Liver (tissue), 9 donors: Measurements from ENCODE around the gene DOCK11. TPM values are rescaled to one million over a fixed set of nuclear protein-coding genes. Genes with fewer than 3 reads are reported as not detected.

Experiments
- DNase-seq: peaks from one replicate; pipeline ENCODE4 v3.0.0-alpha.2; 2017; ENCODE audit warnings: low spot score
- H3K27ac ChIP-seq, 2 donors: one replicate each; pipeline ENCODE4 v1.7.0; 2013; ENCODE audit warnings: inconsistent platforms in 2 of 2, low read length in 2 of 2, control low read depth in 1 of 2, low read depth in 1 of 2, mild to moderate bottlenecking in 1 of 2
- H3K27me3 ChIP-seq, 4 donors: one replicate each; pipeline versions ENCODE4 v1.6.1 to v1.7.0; 2013; ENCODE audit warnings: low read length in 3 of 4, inconsistent platforms in 1 of 4, mild to moderate bottlenecking in 1 of 4, moderate library complexity in 1 of 4; ENCODE audit not compliant: control insufficient read depth in 4 of 4, insufficient read depth in 4 of 4
- H3K36me3 ChIP-seq, 4 donors: one replicate each; pipeline versions ENCODE4 v1.6.1 to v1.7.0; 2013; ENCODE audit warnings: low read length in 3 of 4, mild to moderate bottlenecking in 3 of 4, low read depth in 1 of 4, moderate library complexity in 1 of 4; ENCODE audit not compliant: control insufficient read depth in 4 of 4, insufficient read depth in 3 of 4
- H3K4me1 ChIP-seq, 4 donors: one replicate each; pipeline versions ENCODE4 v1.6.1 to v1.7.0; 2013; ENCODE audit warnings: low read length in 3 of 4, mild to moderate bottlenecking in 3 of 4, moderate library complexity in 1 of 4; ENCODE audit not compliant: control insufficient read depth in 4 of 4, insufficient read depth in 4 of 4
- H3K4me3 ChIP-seq, 3 donors: one replicate each; pipeline versions ENCODE4 v1.6.1 to v1.7.0; 2013; ENCODE audit warnings: low read length in 3 of 3, control low read depth in 1 of 3, low read depth in 1 of 3, mild to moderate bottlenecking in 1 of 3
- H3K9ac ChIP-seq, 2 donors: one replicate each; pipeline ENCODE4 v1.7.0; 2013; ENCODE audit warnings: low read length in 2 of 2, mild to moderate bottlenecking in 2 of 2, moderate library complexity in 2 of 2, control low read depth in 1 of 2, low read depth in 1 of 2
- H3K9me3 ChIP-seq, 4 donors: one replicate each; pipeline versions ENCODE4 v1.6.1 to v1.7.0; 2013; ENCODE audit warnings: low read length in 3 of 4; ENCODE audit not compliant: control insufficient read depth in 4 of 4
- ATF3 ChIP-seq: IDR thresholded peaks from 2 replicates; pipeline ENCODE4 v1.6.1; 2016; ENCODE audit warnings: antibody characterized with exemption
- CTCF ChIP-seq: fragments of 150-350 bp; IDR thresholded peaks from 2 replicates; pipeline ENCODE4 v1.5.1; 2017; ENCODE audit warnings: improper control_type of control experiment, low read depth, low read length; ENCODE audit not compliant: missing input control
- EGR1 ChIP-seq, 2 donors: IDR thresholded peaks; 2 replicates each; pipeline ENCODE4 v1.6.1; 2016 to 2018; ENCODE audit warnings: antibody characterized with exemption in 2 of 2, low read depth in 2 of 2
- FOXA1 ChIP-seq: IDR thresholded peaks from 2 replicates; pipeline ENCODE4 v1.6.1; 2016; ENCODE audit warnings: antibody characterized with exemption
- FOXA2 ChIP-seq: IDR thresholded peaks from 2 replicates; pipeline ENCODE4 v1.6.1; 2016; ENCODE audit warnings: antibody characterized with exemption
- GABPA ChIP-seq, 2 donors: IDR thresholded peaks in 1 of 2; conservative IDR thresholded peaks in 1 of 2; 2 replicates each; pipeline ENCODE4 v1.6.1; 2016; ENCODE audit warnings: antibody characterized with exemption in 2 of 2, mild to moderate bottlenecking in 1 of 2, moderate library complexity in 1 of 2
- HNF4A ChIP-seq, 2 donors: conservative IDR thresholded peaks; 2 replicates each; pipeline ENCODE4 v1.6.1; 2016; ENCODE audit warnings: antibody characterized with exemption in 2 of 2, mild to moderate bottlenecking in 2 of 2
- HNF4G ChIP-seq: IDR thresholded peaks from 2 replicates; pipeline ENCODE4 v1.6.1; 2016; ENCODE audit warnings: antibody characterized with exemption
- JUND ChIP-seq, 2 donors: IDR thresholded peaks; 2 replicates each; pipeline ENCODE4 v1.6.1; 2016; ENCODE audit warnings: antibody characterized with exemption in 2 of 2
- REST ChIP-seq: IDR thresholded peaks from 2 replicates; pipeline ENCODE4 v1.6.1; 2016; ENCODE audit warnings: antibody characterized with exemption, mild to moderate bottlenecking
- RXRA ChIP-seq, 2 donors: IDR thresholded peaks; 2 replicates each; pipeline ENCODE4 v1.6.1; 2017 to 2018; ENCODE audit warnings: antibody characterized with exemption in 2 of 2, mild to moderate bottlenecking in 1 of 2
- SP1 ChIP-seq: IDR thresholded peaks from 2 replicates; pipeline ENCODE4 v1.6.1; 2018; ENCODE audit warnings: antibody characterized with exemption, mild to moderate bottlenecking
- TAF1 ChIP-seq: conservative IDR thresholded peaks from 2 replicates; pipeline ENCODE4 v1.6.1; 2016; ENCODE audit warnings: antibody characterized with exemption, mild to moderate bottlenecking
- WGBS: extraction: QIAGEN DNeasy Blood & Tissue Kit; methylation state at CpG from one replicate; pipeline ENCODE4 v1.1.7; 2013; 5-methylcytosine and 5-hydroxymethylcytosine counted together
- polyA plus RNA-seq, 2 donors: library from polyadenylated mRNA; stranded (reverse) in 1 of 2; unstranded in 1 of 2; fragments of 200-250 nt in 1 of 2; fragments of >200 nt in 1 of 2; fragmentation: Nextera tagmentation in 1 of 2; extraction: Ambion mirVana in 1 of 2; gene quantifications; one replicate each; pipeline versions ENCODE4 v1.2.1 to v1.2.3, GENCODE V29; 2013 to 2015
- total RNA-seq, 2 donors: library from RNA; depleted of rRNA; stranded (reverse); fragments of >200 nt; gene quantifications; one replicate each; pipeline ENCODE4 v1.2.3, GENCODE V29; 2014
- TF ChIP-seq, protein P1 (sequence below): IDR thresholded peaks from 2 replicates; pipeline ENCODE4 v1.6.1; 2016; ENCODE audit warnings: antibody characterized with exemption
- TF ChIP-seq, protein P2 (sequence below): IDR thresholded peaks from 2 replicates; pipeline ENCODE4 v1.6.1; 2016; ENCODE audit warnings: antibody characterized with exemption
- donor health status: healthy.
- donor health status: healthy.
- donor health status: healthy.
- donor health status: healthy.
- donor health status: healthy.

The DOCK11 gene
- total and polyA plus RNA-seq, 4 donors: 1.3 to 9.3 (median 3.7) TPM

GRCh38 chrX:118595501-118596042 lies 100.0 kb downstream of the DOCK11 start:
- Histone ChIP-seq H3K9ac (no peak overlapping the region), H3K4me1 (no peaks in the 10 kb centered on the region), H3K27ac (no peak overlapping the region), H3K9me3 (no peaks in the 10 kb centered on the region), H3K36me3 (no peaks in the 10 kb centered on the region), H3K4me3 (no peak overlapping the region), H3K27me3 (no peaks in the 10 kb centered on the region)
- no peak for DNase-seq
- TF ChIP-seq EGR1 (IDR thresholded peaks at IDR 0.05; ENCODE audit: low read depth in 2 of 2) (no peak), TAF1 (no peak), FOXA1 (no peak), ATF3 (no peak), CTCF (no peak), HNF4G (no peak), JUND (IDR thresholded peaks at IDR 0.05) (no peak), HNF4A (conservative IDR thresholded peaks at IDR 0.05) (no peak), SP1 (no peak), GABPA (IDR thresholded peaks at IDR 0.05 in 1 of 2, conservative IDR thresholded peaks at IDR 0.05 in 1 of 2) (no peak)
- TF ChIP-seq, protein P1, sequence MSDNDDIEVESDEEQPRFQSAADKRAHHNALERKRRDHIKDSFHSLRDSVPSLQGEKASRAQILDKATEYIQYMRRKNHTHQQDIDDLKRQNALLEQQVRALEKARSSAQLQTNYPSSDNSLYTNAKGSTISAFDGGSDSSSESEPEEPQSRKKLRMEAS: no peak
- WGBS: 72% methylated on average over 7 of the region's 7 CpGs

- H3K4me1 ChIP-seq: no peaks in the 10 kb centered on the region
- H3K36me3 ChIP-seq: no peaks in the 10 kb centered on the region
- H3K9ac ChIP-seq: no peak overlapping the region
- H3K27me3 ChIP-seq: no peaks in the 10 kb centered on the region
- no peak overlapping the region for H3K27ac ChIP-seq
- TF ChIP-seq RXRA (IDR thresholded peaks at IDR 0.05) (no peak), ATF3 (no peak), HNF4A (conservative IDR thresholded peaks at IDR 0.05) (no peak), FOXA2 (no peak), REST (no peak), TAF1 (no peak), GABPA (IDR thresholded peaks at IDR 0.05 in 1 of 2, conservative IDR thresholded peaks at IDR 0.05 in 1 of 2) (no peak)
- TF ChIP-seq, protein P2, sequence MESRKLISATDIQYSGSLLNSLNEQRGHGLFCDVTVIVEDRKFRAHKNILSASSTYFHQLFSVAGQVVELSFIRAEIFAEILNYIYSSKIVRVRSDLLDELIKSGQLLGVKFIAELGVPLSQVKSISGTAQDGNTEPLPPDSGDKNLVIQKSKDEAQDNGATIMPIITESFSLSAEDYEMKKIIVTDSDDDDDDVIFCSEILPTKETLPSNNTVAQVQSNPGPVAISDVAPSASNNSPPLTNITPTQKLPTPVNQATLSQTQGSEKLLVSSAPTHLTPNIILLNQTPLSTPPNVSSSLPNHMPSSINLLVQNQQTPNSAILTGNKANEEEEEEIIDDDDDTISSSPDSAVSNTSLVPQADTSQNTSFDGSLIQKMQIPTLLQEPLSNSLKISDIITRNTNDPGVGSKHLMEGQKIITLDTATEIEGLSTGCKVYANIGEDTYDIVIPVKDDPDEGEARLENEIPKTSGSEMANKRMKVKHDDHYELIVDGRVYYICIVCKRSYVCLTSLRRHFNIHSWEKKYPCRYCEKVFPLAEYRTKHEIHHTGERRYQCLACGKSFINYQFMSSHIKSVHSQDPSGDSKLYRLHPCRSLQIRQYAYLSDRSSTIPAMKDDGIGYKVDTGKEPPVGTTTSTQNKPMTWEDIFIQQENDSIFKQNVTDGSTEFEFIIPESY: no peak
- H3K9me3 ChIP-seq: no peaks in the 10 kb centered on the region
- no peak for DNase-seq
- H3K4me3 ChIP-seq: no peak overlapping the region
Observed at GRCh38 chrX:118596390-118596789, 100.8 kb downstream of the DOCK11 start.
